ENCODE measurements around the gene IL1A.

IL1A gene

DNA sequence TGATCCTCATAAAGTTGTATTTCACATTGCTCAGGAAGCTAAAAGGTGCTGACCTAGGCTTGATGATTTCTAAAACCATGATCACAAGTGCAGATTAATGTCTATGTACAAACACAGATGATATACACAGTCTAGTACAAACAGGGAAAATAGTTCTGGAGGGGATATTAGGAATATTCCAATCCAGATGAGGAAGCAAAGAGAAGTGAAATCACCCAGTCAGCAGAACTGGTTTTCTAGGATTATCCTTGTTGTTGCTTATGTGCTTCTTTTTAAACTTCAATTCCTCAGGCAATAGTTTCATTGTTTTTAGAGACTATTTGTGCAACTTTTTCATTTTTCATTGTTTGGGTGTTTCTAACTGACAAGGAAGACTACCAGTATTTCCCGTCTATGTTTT, 4.7 kb downstream of the IL1A start:
- DNase-seq (ENCODE audit: low read depth in 1 of 2, low spot score in 1 of 2): no peak
- no peak for TF ChIP-seq JUND (IDR thresholded peaks at IDR 0.05; ENCODE audit: low read depth)
- in situ Hi-C loops (cut with HindIII; ENCODE audit: low pct_unique_long_range_greater_than_20kb, low sequenced_read_pairs): no loop called here

- DNase-seq (ENCODE audit: low read depth in 1 of 2, low spot score in 1 of 2): no peak
- in situ Hi-C loops (cut with HindIII; ENCODE audit: low pct_unique_long_range_greater_than_20kb, low sequenced_read_pairs): no loop called here
- TF ChIP-seq JUND (IDR thresholded peaks at IDR 0.05; ENCODE audit: low read depth): no peak
Observed at GRCh38 chr2:112777036-112777435, 7.3 kb downstream of the IL1A start.

DNA sequence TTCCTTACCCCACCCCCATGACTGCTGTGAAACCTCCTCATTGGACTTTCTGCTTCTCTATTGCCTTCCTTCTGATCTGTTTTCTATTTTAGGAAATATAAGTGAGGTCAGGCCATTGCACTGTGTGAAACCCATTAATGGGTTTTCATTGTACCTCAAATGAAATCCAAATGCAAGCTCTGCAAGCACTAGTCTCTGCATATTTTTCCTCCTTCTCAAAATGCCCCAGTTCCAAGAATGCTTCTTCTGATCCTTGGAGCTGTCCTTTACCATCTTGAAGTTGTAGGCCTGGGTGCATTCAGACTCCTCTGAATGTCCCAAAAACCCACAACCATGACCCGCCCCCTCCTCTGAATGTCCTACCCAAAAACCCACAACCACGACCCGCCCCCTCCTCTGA, 8.2 kb downstream of the IL1A start:
- no peak for DNase-seq (ENCODE audit: low read depth in 1 of 2, low spot score in 1 of 2)
- no peak for TF ChIP-seq JUND (IDR thresholded peaks at IDR 0.05; ENCODE audit: low read depth)
- in situ Hi-C loops (cut with HindIII; ENCODE audit: low pct_unique_long_range_greater_than_20kb, low sequenced_read_pairs): no loop called here

DNA sequence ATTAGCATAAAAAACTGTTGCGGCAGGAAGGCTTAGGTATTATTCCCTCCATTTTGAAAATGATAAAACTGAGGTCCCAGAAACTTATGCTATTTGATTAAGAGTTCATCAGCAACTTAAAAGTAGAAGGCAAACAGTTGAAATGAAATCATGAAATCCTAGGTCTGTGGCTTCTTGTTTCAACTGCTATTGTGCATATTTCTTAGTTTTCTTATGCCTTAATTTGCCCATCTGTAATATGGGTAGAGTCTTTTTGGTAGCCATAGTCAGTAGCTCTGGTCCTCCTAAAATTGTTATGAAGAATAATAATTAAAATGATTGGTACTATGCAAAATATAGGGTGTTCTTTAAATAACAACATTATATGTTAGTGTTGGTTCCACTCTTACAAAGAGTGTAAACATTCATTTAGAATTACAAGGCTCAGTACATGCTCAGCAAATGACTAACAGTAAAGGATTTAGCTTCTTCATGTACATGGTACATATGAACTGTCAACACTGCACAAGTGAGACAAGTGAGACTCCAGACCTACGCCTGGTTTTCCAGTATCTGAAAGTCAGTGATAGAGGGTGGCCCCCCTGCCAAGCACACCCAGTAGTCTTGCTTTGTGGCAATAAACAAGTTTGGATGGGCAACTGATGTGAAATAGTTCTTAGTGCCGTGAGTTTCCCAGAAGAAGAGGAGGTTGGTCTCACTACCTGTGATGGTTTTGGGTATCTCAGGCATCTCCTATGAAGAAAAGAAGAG, 9.6 kb downstream of the IL1A start:
- no peak for TF ChIP-seq JUND (IDR thresholded peaks at IDR 0.05; ENCODE audit: low read depth)
- in situ Hi-C loops (cut with HindIII; ENCODE audit: low pct_unique_long_range_greater_than_20kb, low sequenced_read_pairs): no loop called here
- DNase-seq (ENCODE audit: low read depth in 1 of 2, low spot score in 1 of 2): no peak

DNA sequence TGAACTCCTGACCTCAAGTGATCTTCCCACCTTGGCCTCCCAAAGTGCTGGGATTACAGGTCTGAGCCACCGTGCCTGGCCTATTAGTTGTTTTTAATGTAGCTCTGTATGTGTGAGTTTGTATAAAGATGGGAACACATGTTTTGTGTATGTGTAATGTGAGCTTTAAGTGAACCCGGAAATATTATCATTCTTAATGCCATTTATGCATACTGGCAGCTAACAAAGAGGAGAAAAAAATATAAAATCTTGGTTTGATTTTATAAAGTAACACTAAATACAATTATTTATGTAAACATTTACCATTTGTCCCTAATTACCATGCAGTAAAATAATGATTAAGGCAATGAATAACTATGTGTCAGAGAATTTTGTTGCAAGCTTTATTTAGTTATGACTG, 10.7 kb downstream of the IL1A start:
- in situ Hi-C loops (cut with HindIII; ENCODE audit: low pct_unique_long_range_greater_than_20kb, low sequenced_read_pairs): no loop called here
- DNase-seq (ENCODE audit: low read depth in 1 of 2, low spot score in 1 of 2): no peak
- no peak for TF ChIP-seq JUND (IDR thresholded peaks at IDR 0.05; ENCODE audit: low read depth)

DNA sequence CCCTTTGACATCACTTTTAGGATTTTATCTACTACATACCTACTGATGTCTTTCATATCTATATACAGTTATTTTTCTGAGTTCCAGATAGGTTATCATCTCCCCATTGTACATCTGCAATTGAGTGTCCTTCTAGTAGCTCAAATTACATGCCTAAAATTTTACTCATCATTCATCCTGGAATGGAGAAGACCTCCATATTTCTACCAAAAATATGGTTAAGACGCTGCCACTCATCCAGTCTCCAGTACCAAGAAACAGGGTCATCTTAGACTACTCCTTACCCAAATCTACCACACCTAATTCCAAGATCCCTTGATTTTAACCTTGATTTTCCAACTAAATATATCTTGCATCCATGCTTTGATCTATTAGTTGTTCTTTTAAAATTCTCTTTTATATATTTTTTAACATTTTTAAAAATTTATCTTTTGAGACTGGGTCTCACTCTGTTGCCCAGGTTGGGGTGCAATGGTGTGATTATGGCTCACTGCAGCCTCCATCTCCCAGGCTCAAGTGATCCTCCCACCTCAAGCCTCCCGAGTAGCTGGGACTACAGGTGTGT, 11.3 kb downstream of the IL1A start:
- no peak for TF ChIP-seq JUND (IDR thresholded peaks at IDR 0.05; ENCODE audit: low read depth)
- in situ Hi-C loops (cut with HindIII; ENCODE audit: low pct_unique_long_range_greater_than_20kb, low sequenced_read_pairs): no loop called here
- DNase-seq (ENCODE audit: low read depth in 1 of 2, low spot score in 1 of 2): no peak

- no peak for TF ChIP-seq JUND (IDR thresholded peaks at IDR 0.05; ENCODE audit: low read depth)
- in situ Hi-C loops (cut with HindIII; ENCODE audit: low pct_unique_long_range_greater_than_20kb, low sequenced_read_pairs): no loop called here
- no peak for DNase-seq (ENCODE audit: low read depth in 1 of 2, low spot score in 1 of 2)
Observed at GRCh38 chr2:112772322-112772721, 12.0 kb downstream of the IL1A start.

DNA sequence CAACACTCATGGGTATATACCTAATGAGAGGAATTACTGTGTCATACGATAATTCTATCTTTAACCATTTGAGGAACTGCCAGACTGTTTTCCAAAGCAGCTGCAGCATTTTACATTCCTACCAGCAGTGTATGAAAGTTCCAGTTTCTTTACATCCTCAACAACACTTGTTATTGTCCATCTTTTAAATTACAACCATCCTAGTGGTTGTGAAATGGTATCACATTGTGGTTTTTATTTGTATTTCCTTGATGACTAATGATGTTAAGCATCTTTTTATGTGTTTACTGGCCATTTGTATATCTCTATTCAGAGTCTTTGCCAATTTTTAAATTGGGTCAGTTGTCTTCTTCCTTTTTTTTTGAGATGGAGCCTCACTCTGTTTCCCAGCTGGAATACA, 15.9 kb downstream of the IL1A start:
- in situ Hi-C loops (cut with HindIII; ENCODE audit: low pct_unique_long_range_greater_than_20kb, low sequenced_read_pairs): no loop called here
- TF ChIP-seq JUND (IDR thresholded peaks at IDR 0.05; ENCODE audit: low read depth): no peak
- DNase-seq (ENCODE audit: low read depth in 1 of 2, low spot score in 1 of 2): peak in 1 of 2 experiments; percentile 10

DNA sequence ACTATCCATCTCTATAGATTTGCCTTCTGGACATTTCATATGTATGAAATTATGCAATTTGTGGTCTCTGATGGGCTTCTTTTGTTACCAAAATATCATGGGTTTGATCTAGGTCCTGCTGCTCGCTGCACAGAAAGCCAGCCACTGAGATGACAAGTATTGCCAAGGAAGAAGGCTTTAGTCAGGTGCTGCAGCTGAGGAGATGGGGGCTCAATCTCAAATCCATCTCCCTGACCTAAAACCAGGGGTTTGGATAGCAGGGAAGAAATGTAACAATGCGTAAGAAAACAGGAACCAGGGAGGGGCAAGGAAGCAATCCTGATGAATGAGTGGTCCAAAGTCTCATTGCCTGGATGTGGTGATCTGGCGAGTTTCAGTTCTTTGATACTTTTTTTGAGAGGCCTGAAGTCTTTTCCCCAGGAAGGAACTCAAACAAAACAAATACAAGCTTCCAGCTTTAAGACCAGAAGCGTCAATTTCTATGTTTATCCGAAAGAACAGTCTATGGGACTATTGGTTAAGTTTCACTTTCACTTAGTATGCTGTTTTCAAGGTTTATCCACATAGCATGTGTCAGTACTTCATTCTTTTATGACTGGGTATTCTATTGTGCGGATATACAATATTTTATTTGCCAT, 16.5 kb downstream of the IL1A start:
- DNase-seq (ENCODE audit: low read depth in 1 of 2, low spot score in 1 of 2): no peak
- in situ Hi-C loops (cut with HindIII; ENCODE audit: low pct_unique_long_range_greater_than_20kb, low sequenced_read_pairs): no loop called here
- no peak for TF ChIP-seq JUND (IDR thresholded peaks at IDR 0.05; ENCODE audit: low read depth)

GRCh38 chr2:112765251-112765650, 19.0 kb downstream of the IL1A start:
- DNase-seq (ENCODE audit: low read depth in 1 of 2, low spot score in 1 of 2): peak in 1 of 2 experiments; percentile 14
- TF ChIP-seq JUND (IDR thresholded peaks at IDR 0.05; ENCODE audit: low read depth): no peak
- in situ Hi-C loops (cut with HindIII; ENCODE audit: low pct_unique_long_range_greater_than_20kb, low sequenced_read_pairs): no loop called here

GRCh38 chr2:112764071-112765044, 19.9 kb downstream of the IL1A start, which contains the start of gene CKAP2L:
Gene CKAP2L (minus strand): TSS chr2:112764609. CDS start chr2:112764598, 11 bp downstream.
- in situ Hi-C loops (cut with HindIII; ENCODE audit: low pct_unique_long_range_greater_than_20kb, low sequenced_read_pairs): no loop called here
- peak; percentile 96 to 97 for DNase-seq (ENCODE audit: low read depth in 1 of 2, low spot score in 1 of 2)

GRCh38 chr2:112762276-112762675, 22.0 kb downstream of the IL1A start:
- in situ Hi-C loops (cut with HindIII; ENCODE audit: low pct_unique_long_range_greater_than_20kb, low sequenced_read_pairs): no loop called here
- no peak for TF ChIP-seq JUND (IDR thresholded peaks at IDR 0.05; ENCODE audit: low read depth)
- no peak for DNase-seq (ENCODE audit: low read depth in 1 of 2, low spot score in 1 of 2)

More at GRCh38 chr2:112764071-112765044, 19.9 kb downstream of the IL1A start, which contains the start of gene CKAP2L:
- TF ChIP-seq JUND (IDR thresholded peaks at IDR 0.05; ENCODE audit: low read depth): no peak
